B cell (primary cell): Measurements from ENCODE around the gene MAPRE2. TPM values are rescaled to one million over a fixed set of nuclear protein-coding genes. Genes with fewer than 3 reads are reported as not detected.

Experiments
- ATAC-seq: fragments of 200-7000 bp; cut with Tn5 transposase; one replicate; pipeline ENCODE4 v1.10.0; 2021; ENCODE audit warnings: low read depth, mild to moderate bottlenecking, moderate number of reproducible peaks, moderate library complexity
- CTCF ChIA-PET: fragments of 350-600 bp; sonication (Branson Sonifier 250); formaldehyde crosslinking; loops from one replicate; lab custom pipeline; 2021; ENCODE audit warnings: antibody characterized with exemption, inconsistent platforms; lab: Charles Lee
- POLR2A ChIA-PET: fragments of 350-600 bp; sonication (Branson Sonifier 250); formaldehyde crosslinking; loops from one replicate; lab custom pipeline; 2021; ENCODE audit warnings: antibody characterized with exemption; lab: Charles Lee
- DNase-seq: peaks from one replicate; pipeline ENCODE4 v3.0.0; 2013
- H2AFZ ChIP-seq: 2 replicates; pipeline ENCODE4 v1.6.1; 2012; ENCODE audit warnings: mild to moderate bottlenecking, low read depth, low read length; ENCODE audit not compliant: insufficient read depth, poor library complexity, severe bottlenecking
- H3K27ac ChIP-seq, 2 donors: 1 replicate in 1 of 2; 2 replicates in 1 of 2; pipeline ENCODE4 v1.5.1; 2012 to 2013; ENCODE audit warnings: low read length in 2 of 2, mild to moderate bottlenecking in 2 of 2, moderate library complexity in 1 of 2
- H3K27me3 ChIP-seq, 4 experiments: fragments of 200-600 bp in 1 of 4; sonication (generic) in 1 of 4; replicated peaks in 1 of 4; 1 replicate in 2 of 4; 2 replicates in 2 of 4; pipeline versions ENCODE4 v1.6.1 to v1.7.0; 2013 to 2016; ENCODE audit warnings: low read length in 3 of 4, mild to moderate bottlenecking in 2 of 4, mixed read lengths in 1 of 4, moderate library complexity in 1 of 4; ENCODE audit not compliant: insufficient read depth in 4 of 4, control insufficient read depth in 3 of 4; ENCODE audit errors: control extremely low read depth in 1 of 4
- H3K36me3 ChIP-seq, 2 experiments: replicated peaks in 1 of 2; 1 replicate in 1 of 2; 2 replicates in 1 of 2; pipeline versions ENCODE4 v1.6.1 to v1.7.1; 2013; ENCODE audit warnings: low read length in 1 of 2; ENCODE audit not compliant: insufficient read depth in 2 of 2, control insufficient read depth in 1 of 2; ENCODE audit errors: control extremely low read depth in 1 of 2, extremely low read depth in 1 of 2
- H3K4me1 ChIP-seq, 2 donors: fragments of 200-600 bp in 1 of 2; sonication (generic) in 1 of 2; 1 replicate in 1 of 2; 2 replicates in 1 of 2; pipeline versions ENCODE4 v1.5.1 to v1.6.1; 2013 to 2017; ENCODE audit warnings: low read length in 2 of 2; ENCODE audit not compliant: control insufficient read depth in 2 of 2, insufficient read depth in 2 of 2
- H3K4me2 ChIP-seq: replicated peaks from 2 replicates; pipeline ENCODE3; 2012; ENCODE audit warnings: mild to moderate bottlenecking, low read depth, low read length; ENCODE audit not compliant: poor library complexity, severe bottlenecking
- H3K4me3 ChIP-seq, 5 experiments: fragments of 200-600 bp in 1 of 5; sonication (generic) in 1 of 5; 1 replicate in 3 of 5; 2 replicates in 2 of 5; pipeline versions ENCODE4 v1.5.1 to v1.7.0; 2011 to 2016; ENCODE audit warnings: low read length in 4 of 5, mild to moderate bottlenecking in 4 of 5, low read depth in 2 of 5, control low read depth in 1 of 5, moderate library complexity in 1 of 5; ENCODE audit not compliant: insufficient read depth in 1 of 5; ENCODE audit errors: control extremely low read depth in 1 of 5, extremely low read depth in 1 of 5
- H3K79me2 ChIP-seq: fragments of 200-600 bp; sonication (generic); one replicate; pipeline ENCODE4 v1.6.0; 2016; ENCODE audit warnings: low read length; ENCODE audit not compliant: control insufficient read depth, insufficient read depth
- H3K9ac ChIP-seq: fragments of 200-600 bp; sonication (generic); 2 replicates; pipeline ENCODE4 v1.6.1; 2017; ENCODE audit warnings: mild to moderate bottlenecking, low read length, moderate library complexity
- H3K9me3 ChIP-seq, 3 donors: one replicate each; pipeline versions ENCODE4 v1.6.1 to v1.7.1; 2013; ENCODE audit warnings: low read length in 2 of 3; ENCODE audit not compliant: control insufficient read depth in 2 of 3, insufficient read depth in 1 of 3; ENCODE audit errors: control extremely low read depth in 1 of 3
- H4K20me1 ChIP-seq: 2 replicates; pipeline ENCODE4 v1.6.0; 2012; ENCODE audit warnings: mild to moderate bottlenecking, low read length; ENCODE audit not compliant: insufficient read depth, control insufficient read depth, poor library complexity, severe bottlenecking
- H3K27ac Mint-ChIP-seq: one replicate; pipeline ENCODE4 v1.8.0; 2021; ENCODE audit warnings: mixed read lengths
- H3K27me3 Mint-ChIP-seq: one replicate; pipeline ENCODE4 v1.8.0; 2021; ENCODE audit warnings: mixed read lengths
- H3K4me1 Mint-ChIP-seq: one replicate; pipeline ENCODE4 v1.8.0; 2021; ENCODE audit warnings: mixed read lengths
- H3K4me3 Mint-ChIP-seq: one replicate; pipeline ENCODE4 v1.8.0; 2021; ENCODE audit warnings: mixed read lengths
- H3K9me3 Mint-ChIP-seq: one replicate; pipeline ENCODE4 v1.8.0; 2022; ENCODE audit warnings: mixed read lengths; ENCODE audit not compliant: insufficient read depth
- EZH2 ChIP-seq: IDR thresholded peaks from 2 replicates; pipeline ENCODE4 v1.6.1; 2012; ENCODE audit warnings: borderline replicate concordance, low read depth, mild to moderate bottlenecking, moderate library complexity, low read length; ENCODE audit not compliant: insufficient read depth, poor library complexity, severe bottlenecking
- WGBS: methylation state at CpG from one replicate; pipeline ENCODE4 v1.1.5; 2013; ENCODE audit warnings: missing lambda C conversion rate; ENCODE audit not compliant: insufficient coverage; 5-methylcytosine and 5-hydroxymethylcytosine counted together
- intact Hi-C: fragments of 100-400 bp; cut with micrococcal nuclease; formaldehyde crosslinking; loops from one replicate; pipeline ENCODE4 v1.10.0; 2022
- polyA plus RNA-seq: library from polyadenylated mRNA; depleted of rRNA; stranded (reverse); fragments of >200 nt; gene quantifications from 2 replicates; pipeline ENCODE4 v1.2.3, GENCODE V29; 2012
- total RNA-seq, 2 donors: library from RNA; stranded (reverse); fragments of 120-200 nt in 1 of 2; gene quantifications; 1 replicate in 1 of 2; 2 replicates in 1 of 2; pipeline versions ENCODE4 v1.2.3 to v1.2.4, GENCODE V29; 2013 to 2022
- TF ChIP-seq, protein P1 (sequence below): fragments of 200-600 bp; IDR thresholded peaks from one replicate; pipeline ENCODE4 v1.8.0; 2022; ENCODE audit warnings: antibody characterized with exemption, mild to moderate bottlenecking

MAPRE2 gene
- total and polyA plus RNA-seq, 2 donors (not counting 1 experiment from before 2014, with no cell fraction given) = 36.7 to 63.3 TPM

DNA sequence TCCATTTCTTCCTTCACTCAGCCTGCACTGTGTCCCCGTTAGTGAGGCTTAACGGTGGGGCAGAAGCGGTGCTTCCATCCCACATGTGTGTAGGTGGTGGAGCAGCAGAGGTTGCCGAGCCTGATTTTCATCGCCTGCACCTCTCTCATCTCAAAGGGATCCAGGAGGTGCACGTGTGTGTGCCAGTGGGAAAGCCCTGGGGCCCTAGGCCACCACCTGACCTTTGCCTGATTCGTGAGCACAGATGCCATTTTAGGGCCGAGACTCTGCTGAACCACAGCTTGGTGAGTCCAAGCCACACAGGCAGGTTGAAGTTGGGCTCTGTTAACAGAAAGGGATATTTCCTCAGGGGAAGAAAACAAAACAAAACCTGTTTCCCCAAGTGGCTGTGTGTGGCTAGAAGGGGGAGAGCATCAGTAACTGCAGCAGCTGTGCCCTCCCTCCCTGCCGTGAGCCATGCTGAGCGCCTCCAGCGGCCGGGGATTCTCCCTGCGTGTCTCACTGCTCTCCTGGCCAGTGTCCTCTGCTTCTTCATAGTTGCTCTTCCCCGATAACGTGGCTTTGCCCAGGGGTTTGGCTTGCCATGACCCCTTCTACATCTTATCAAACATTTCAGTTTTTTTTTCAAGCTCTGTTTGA, 81.5 kb downstream of the MAPRE2 start:
- no peak overlapping the region for H3K4me3 ChIP-seq
- H3K27ac Mint-ChIP-seq = peak overlapping the region; percentile 64
- peaks cover 2% of the 10 kb centered on the region for H3K9me3 Mint-ChIP-seq
- H3K36me3 ChIP-seq = peaks cover 1 to 25% of the 10 kb centered on the region in 2 experiments
- no peaks in the 10 kb centered on the region for H3K27me3 Mint-ChIP-seq
- intact Hi-C loops = no loop called here
- ChIA-PET POLR2A (no interaction called here), CTCF (interaction anchor here (0.8 to 10.7 kb wide), 7 partner anchors 12 to 128 kb away, joined by 3 to 75 read pairs (median 6); no protein-coding TSS in a partner anchor)
- DNase-seq (peak; percentile 44), ATAC-seq (peak; percentile 80)
- H3K4me1 ChIP-seq = peaks cover 2 to 12% of the 10 kb centered on the region in 2 donors
- H4K20me1 ChIP-seq = peaks cover 64% of the 10 kb centered on the region
- peaks cover 58% of the 10 kb centered on the region for H3K79me2 ChIP-seq
- 30% methylated on average over 11 of the region's 15 CpGs for WGBS
- H3K9me3 ChIP-seq = peaks cover 0 to 15% (median 8%) of the 10 kb centered on the region in 3 donors
- peak overlapping the region in 1 of 2 donors; percentile 11 for H3K27ac ChIP-seq
- no peaks in the 10 kb centered on the region for H3K27me3 ChIP-seq
- no peak for TF ChIP-seq EZH2
- TF ChIP-seq, protein P1, sequence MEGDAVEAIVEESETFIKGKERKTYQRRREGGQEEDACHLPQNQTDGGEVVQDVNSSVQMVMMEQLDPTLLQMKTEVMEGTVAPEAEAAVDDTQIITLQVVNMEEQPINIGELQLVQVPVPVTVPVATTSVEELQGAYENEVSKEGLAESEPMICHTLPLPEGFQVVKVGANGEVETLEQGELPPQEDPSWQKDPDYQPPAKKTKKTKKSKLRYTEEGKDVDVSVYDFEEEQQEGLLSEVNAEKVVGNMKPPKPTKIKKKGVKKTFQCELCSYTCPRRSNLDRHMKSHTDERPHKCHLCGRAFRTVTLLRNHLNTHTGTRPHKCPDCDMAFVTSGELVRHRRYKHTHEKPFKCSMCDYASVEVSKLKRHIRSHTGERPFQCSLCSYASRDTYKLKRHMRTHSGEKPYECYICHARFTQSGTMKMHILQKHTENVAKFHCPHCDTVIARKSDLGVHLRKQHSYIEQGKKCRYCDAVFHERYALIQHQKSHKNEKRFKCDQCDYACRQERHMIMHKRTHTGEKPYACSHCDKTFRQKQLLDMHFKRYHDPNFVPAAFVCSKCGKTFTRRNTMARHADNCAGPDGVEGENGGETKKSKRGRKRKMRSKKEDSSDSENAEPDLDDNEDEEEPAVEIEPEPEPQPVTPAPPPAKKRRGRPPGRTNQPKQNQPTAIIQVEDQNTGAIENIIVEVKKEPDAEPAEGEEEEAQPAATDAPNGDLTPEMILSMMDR = peak; percentile 23
- H2AFZ ChIP-seq = no peak overlapping the region
- H3K4me3 Mint-ChIP-seq = peak overlapping the region; percentile 13
- H3K4me1 Mint-ChIP-seq = peaks cover 42% of the 10 kb centered on the region
- no peak overlapping the region for H3K9ac ChIP-seq
- H3K4me2 ChIP-seq = peak overlapping the region; percentile 26

DNA sequence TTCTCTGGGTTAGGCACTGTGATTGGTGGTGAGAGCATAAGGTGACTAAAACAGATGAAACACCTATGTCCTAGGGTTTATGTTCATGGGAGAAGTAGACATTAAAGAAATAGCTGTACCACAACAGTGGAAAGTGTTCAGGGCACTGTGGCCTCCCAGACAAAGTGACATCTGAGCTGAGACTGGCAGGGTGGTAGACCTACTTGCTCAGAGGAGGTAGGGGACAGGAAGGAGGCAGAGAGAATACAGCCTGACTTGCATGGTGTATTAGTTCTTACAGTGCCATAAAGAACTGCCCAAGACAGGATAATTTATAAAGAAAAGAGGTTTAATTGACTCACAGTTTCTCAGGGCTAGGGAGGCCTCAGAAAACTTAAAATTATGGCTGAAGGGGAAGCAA, 82.6 kb downstream of the MAPRE2 start:
- peaks cover 0 to 15% (median 8%) of the 10 kb centered on the region in 3 donors for H3K9me3 ChIP-seq
- H2AFZ ChIP-seq = no peak overlapping the region
- no peak overlapping the region for H3K4me2 ChIP-seq
- peaks cover 1 to 35% of the 10 kb centered on the region in 2 experiments for H3K36me3 ChIP-seq
- Mint-ChIP-seq H3K27me3 (no peaks in the 10 kb centered on the region), H3K4me3 (no peak overlapping the region), H3K9me3 (peaks cover 2% of the 10 kb centered on the region), H3K4me1 (peaks cover 37% of the 10 kb centered on the region), H3K27ac (no peak overlapping the region)
- ChIA-PET POLR2A (no interaction called here), CTCF (interaction anchor here (1.0 to 10.7 kb wide), 4 partner anchors 20 to 107 kb away, joined by 3 to 75 read pairs (median 5); no protein-coding TSS in a partner anchor)
- H3K27me3 ChIP-seq = no peaks in the 10 kb centered on the region
- peaks cover 2 to 12% of the 10 kb centered on the region in 2 donors for H3K4me1 ChIP-seq
- H4K20me1 ChIP-seq = peaks cover 53% of the 10 kb centered on the region
- H3K4me3 ChIP-seq = no peak overlapping the region
- DNase-seq = no peak
- ATAC-seq = no peak
- no peak overlapping the region for H3K9ac ChIP-seq
- TF ChIP-seq EZH2 = no peak
- TF ChIP-seq, protein P1 = no peak
- intact Hi-C loops = no loop called here
- no peak overlapping the region for H3K27ac ChIP-seq
- peaks cover 47% of the 10 kb centered on the region for H3K79me2 ChIP-seq
